ENCODE measurements around the gene RNF141.

- TF ChIP-seq DPF2 (IDR thresholded peaks at IDR 0.05) (no peak), REST (IDR thresholded peaks at IDR 0.05; ENCODE audit: low read depth, low read length) (no peak), POLR2A (IDR thresholded peaks at IDR 0.05; ENCODE audit: low read depth, low read length) (no peak), NFIC (IDR thresholded peaks at IDR 0.05; ENCODE audit: low read depth, low read length) (no peak), USF2 (IDR thresholded peaks at IDR 0.05; ENCODE audit: borderline replicate concordance, low read depth, low read length) (no peak), FOXM1 (IDR thresholded peaks at IDR 0.05; ENCODE audit: low read depth, low read length) (no peak), RAD21 (IDR thresholded peaks at IDR 0.05; ENCODE audit: insufficient read depth, low read depth, low read length) (no peak), MAX (IDR thresholded peaks at IDR 0.05; ENCODE audit: low read depth, low read length) (no peak), BCLAF1 (IDR thresholded peaks at IDR 0.05) (no peak), NR2C2 (IDR thresholded peaks at IDR 0.05; ENCODE audit: borderline replicate concordance, control insufficient read depth, insufficient read length, low read depth) (no peak), POLR2AphosphoS5 (IDR thresholded peaks at IDR 0.05; ENCODE audit: low read length) (no peak)
- TF ChIP-seq, protein P1, sequence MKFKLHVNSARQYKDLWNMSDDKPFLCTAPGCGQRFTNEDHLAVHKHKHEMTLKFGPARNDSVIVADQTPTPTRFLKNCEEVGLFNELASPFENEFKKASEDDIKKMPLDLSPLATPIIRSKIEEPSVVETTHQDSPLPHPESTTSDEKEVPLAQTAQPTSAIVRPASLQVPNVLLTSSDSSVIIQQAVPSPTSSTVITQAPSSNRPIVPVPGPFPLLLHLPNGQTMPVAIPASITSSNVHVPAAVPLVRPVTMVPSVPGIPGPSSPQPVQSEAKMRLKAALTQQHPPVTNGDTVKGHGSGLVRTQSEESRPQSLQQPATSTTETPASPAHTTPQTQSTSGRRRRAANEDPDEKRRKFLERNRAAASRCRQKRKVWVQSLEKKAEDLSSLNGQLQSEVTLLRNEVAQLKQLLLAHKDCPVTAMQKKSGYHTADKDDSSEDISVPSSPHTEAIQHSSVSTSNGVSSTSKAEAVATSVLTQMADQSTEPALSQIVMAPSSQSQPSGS (IDR thresholded peaks at IDR 0.05; ENCODE audit: low read length), result no peak
- TF ChIP-seq, protein P2, sequence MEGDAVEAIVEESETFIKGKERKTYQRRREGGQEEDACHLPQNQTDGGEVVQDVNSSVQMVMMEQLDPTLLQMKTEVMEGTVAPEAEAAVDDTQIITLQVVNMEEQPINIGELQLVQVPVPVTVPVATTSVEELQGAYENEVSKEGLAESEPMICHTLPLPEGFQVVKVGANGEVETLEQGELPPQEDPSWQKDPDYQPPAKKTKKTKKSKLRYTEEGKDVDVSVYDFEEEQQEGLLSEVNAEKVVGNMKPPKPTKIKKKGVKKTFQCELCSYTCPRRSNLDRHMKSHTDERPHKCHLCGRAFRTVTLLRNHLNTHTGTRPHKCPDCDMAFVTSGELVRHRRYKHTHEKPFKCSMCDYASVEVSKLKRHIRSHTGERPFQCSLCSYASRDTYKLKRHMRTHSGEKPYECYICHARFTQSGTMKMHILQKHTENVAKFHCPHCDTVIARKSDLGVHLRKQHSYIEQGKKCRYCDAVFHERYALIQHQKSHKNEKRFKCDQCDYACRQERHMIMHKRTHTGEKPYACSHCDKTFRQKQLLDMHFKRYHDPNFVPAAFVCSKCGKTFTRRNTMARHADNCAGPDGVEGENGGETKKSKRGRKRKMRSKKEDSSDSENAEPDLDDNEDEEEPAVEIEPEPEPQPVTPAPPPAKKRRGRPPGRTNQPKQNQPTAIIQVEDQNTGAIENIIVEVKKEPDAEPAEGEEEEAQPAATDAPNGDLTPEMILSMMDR (IDR thresholded peaks at IDR 0.05 in 2 of 3, conservative IDR thresholded peaks at IDR 0.05 in 1 of 3; ENCODE audit: control insufficient read depth in 2 of 3, extremely low read depth in 1 of 3, insufficient read depth in 1 of 3, low read depth in 3 of 3, low read length in 3 of 3), result no peak
- TF ChIP-seq, protein P3, sequence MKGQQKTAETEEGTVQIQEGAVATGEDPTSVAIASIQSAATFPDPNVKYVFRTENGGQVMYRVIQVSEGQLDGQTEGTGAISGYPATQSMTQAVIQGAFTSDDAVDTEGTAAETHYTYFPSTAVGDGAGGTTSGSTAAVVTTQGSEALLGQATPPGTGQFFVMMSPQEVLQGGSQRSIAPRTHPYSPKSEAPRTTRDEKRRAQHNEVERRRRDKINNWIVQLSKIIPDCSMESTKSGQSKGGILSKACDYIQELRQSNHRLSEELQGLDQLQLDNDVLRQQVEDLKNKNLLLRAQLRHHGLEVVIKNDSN (IDR thresholded peaks at IDR 0.05; ENCODE audit: borderline replicate concordance, extremely low read length, insufficient read depth, low read depth, low read length), result no peak
These were observed 37.1 kb downstream of the RNF141 start for GRCh38 chr11:10503777-10504480.

All from GM12878 (cell line).